Ascending aorta (tissue), 2 donors: ENCODE data around the gene TMEM132D. TPM values are rescaled to one million over a fixed set of nuclear protein-coding genes. Genes with fewer than 3 reads are reported as not detected.

Source experiments
- DNase-seq, 2 donors: peaks; one replicate each; pipeline ENCODE4 v3.0.0-alpha.2; 2019; ENCODE audit warnings: low spot score in 2 of 2
- H3K27ac ChIP-seq, 2 donors: fragments of 200-600 bp; sonication (generic); one replicate each; pipeline ENCODE4 v1.5.1; 2016 to 2017; ENCODE audit warnings: mild to moderate bottlenecking in 1 of 2
- H3K27me3 ChIP-seq: fragments of 200-600 bp; sonication (generic); one replicate; pipeline ENCODE4 v1.5.1; 2017
- H3K36me3 ChIP-seq, 2 donors: fragments of 200-600 bp; sonication (generic); one replicate each; pipeline ENCODE4 v1.5.1; 2016
- H3K4me1 ChIP-seq, 2 donors: fragments of 200-600 bp; sonication (generic); one replicate each; pipeline ENCODE4 v1.5.1; 2016 to 2017; ENCODE audit warnings: mild to moderate bottlenecking in 1 of 2
- H3K4me3 ChIP-seq, 2 donors: fragments of 200-600 bp; sonication (generic); one replicate each; pipeline ENCODE4 v1.5.1; 2016 to 2017; ENCODE audit warnings: mild to moderate bottlenecking in 1 of 2
- H3K9me3 ChIP-seq, 2 donors: fragments of 200-600 bp; sonication (generic); one replicate each; pipeline ENCODE4 v1.5.1; 2016
- intact Hi-C: fragments of 100-400 bp; cut with DNase I; formaldehyde crosslinking; loops from one replicate; pipeline ENCODE4 v1.15.1; 2023
- total RNA-seq: library from RNA; depleted of rRNA; stranded (reverse); fragments of >200 nt; gene quantifications from one replicate; pipeline ENCODE4 v1.1.0, GENCODE V29; 2016
- TF ChIP-seq, protein P1 (sequence below), 3 experiments: fragments of 200-600 bp in 2 of 3; fragments of 450-650 bp in 1 of 3; sonication (generic) in 2 of 3; IDR thresholded peaks; one replicate each; pipeline ENCODE4 v1.5.1; 2016 to 2019; ENCODE audit warnings: antibody characterized with exemption in 3 of 3, mild to moderate bottlenecking in 1 of 3, moderate library complexity in 1 of 3

The TMEM132D gene
- total RNA-seq, 1 donor from 2014 or later: not detected

GRCh38 chr12:129570796-129571400 lies 332.9 kb downstream of the TMEM132D start:
- intact Hi-C loops: no loop called here
- H3K27ac ChIP-seq: no peak overlapping the region
- no peaks in the 10 kb centered on the region for H3K9me3 ChIP-seq
- no peaks in the 10 kb centered on the region for H3K27me3 ChIP-seq
- DNase-seq: no peak
- H3K4me3 ChIP-seq: no peak overlapping the region
- no peaks in the 10 kb centered on the region for H3K36me3 ChIP-seq
- TF ChIP-seq, protein P1, sequence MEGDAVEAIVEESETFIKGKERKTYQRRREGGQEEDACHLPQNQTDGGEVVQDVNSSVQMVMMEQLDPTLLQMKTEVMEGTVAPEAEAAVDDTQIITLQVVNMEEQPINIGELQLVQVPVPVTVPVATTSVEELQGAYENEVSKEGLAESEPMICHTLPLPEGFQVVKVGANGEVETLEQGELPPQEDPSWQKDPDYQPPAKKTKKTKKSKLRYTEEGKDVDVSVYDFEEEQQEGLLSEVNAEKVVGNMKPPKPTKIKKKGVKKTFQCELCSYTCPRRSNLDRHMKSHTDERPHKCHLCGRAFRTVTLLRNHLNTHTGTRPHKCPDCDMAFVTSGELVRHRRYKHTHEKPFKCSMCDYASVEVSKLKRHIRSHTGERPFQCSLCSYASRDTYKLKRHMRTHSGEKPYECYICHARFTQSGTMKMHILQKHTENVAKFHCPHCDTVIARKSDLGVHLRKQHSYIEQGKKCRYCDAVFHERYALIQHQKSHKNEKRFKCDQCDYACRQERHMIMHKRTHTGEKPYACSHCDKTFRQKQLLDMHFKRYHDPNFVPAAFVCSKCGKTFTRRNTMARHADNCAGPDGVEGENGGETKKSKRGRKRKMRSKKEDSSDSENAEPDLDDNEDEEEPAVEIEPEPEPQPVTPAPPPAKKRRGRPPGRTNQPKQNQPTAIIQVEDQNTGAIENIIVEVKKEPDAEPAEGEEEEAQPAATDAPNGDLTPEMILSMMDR (IDR thresholded peaks at IDR 0.05): no peak
- no peaks in the 10 kb centered on the region for H3K4me1 ChIP-seq

GRCh38 chr12:129566800-129567199 lies 337.0 kb downstream of the TMEM132D start:
- Histone ChIP-seq H3K9me3 (no peaks in the 10 kb centered on the region), H3K36me3 (no peaks in the 10 kb centered on the region), H3K27ac (no peak overlapping the region), H3K4me3 (no peak overlapping the region), H3K27me3 (no peaks in the 10 kb centered on the region), H3K4me1 (no peaks in the 10 kb centered on the region)
- intact Hi-C loops: no loop called here
- no peak for DNase-seq
- TF ChIP-seq, protein P1 (IDR thresholded peaks at IDR 0.05): no peak

GRCh38 chr12:129564768-129565167 lies 339.1 kb downstream of the TMEM132D start:
- no peaks in the 10 kb centered on the region for H3K36me3 ChIP-seq
- intact Hi-C loops: no loop called here
- no peak for DNase-seq
- H3K4me3 ChIP-seq: no peak overlapping the region
- no peak overlapping the region for H3K27ac ChIP-seq
- TF ChIP-seq, protein P1 (IDR thresholded peaks at IDR 0.05): no peak
- H3K4me1 ChIP-seq: no peaks in the 10 kb centered on the region
- no peaks in the 10 kb centered on the region for H3K27me3 ChIP-seq
- no peaks in the 10 kb centered on the region for H3K9me3 ChIP-seq

DNA sequence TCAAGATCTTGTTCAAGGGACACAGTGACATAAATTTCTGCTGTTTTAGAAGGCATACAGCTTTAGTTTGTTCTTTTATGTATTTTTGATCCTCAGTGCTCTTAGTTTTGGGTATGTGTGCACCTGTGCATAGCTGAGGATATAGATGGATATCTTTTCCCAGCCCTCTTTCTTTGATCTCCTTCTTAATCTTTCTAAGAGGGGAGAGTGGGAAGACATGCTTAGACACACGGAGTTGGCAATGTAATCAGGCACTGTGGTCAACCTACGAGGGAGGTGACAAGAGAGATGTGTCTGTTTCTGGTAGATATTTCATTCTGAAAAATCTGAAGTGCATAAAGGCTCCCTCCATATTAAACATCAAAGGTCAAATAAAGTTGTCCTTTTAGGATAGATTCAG lies 340.6 kb downstream of the TMEM132D start:
- no peak overlapping the region for H3K27ac ChIP-seq
- H3K36me3 ChIP-seq: no peaks in the 10 kb centered on the region
- no peaks in the 10 kb centered on the region for H3K9me3 ChIP-seq
- intact Hi-C loops: no loop called here
- H3K4me1 ChIP-seq: no peaks in the 10 kb centered on the region
- no peak overlapping the region for H3K4me3 ChIP-seq
- no peaks in the 10 kb centered on the region for H3K27me3 ChIP-seq
- DNase-seq: no peak
- TF ChIP-seq, protein P1 (IDR thresholded peaks at IDR 0.05): no peak

DNA sequence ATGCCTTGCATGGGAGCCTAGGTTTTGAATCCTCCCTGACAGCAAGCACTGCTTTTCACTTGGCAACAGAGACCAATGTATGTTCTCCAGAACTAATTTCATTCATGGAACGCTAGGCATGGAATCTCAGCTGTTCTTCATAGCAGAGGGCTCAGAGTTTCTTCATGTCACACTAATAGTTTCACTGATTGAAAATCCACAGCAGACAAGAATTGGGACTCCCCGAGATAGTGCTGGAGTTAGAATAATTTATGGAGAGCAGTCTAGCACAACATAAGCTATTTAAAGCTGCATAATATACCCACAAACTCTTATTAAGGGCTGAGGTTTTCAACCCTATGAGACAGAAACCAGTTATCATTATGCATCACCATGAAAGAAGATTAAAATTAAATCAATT lies 342.5 kb downstream of the TMEM132D start:
- Histone ChIP-seq H3K27me3 (no peaks in the 10 kb centered on the region), H3K4me3 (no peak overlapping the region), H3K4me1 (no peaks in the 10 kb centered on the region), H3K36me3 (no peaks in the 10 kb centered on the region), H3K27ac (no peak overlapping the region), H3K9me3 (no peaks in the 10 kb centered on the region)
- TF ChIP-seq, protein P1 (IDR thresholded peaks at IDR 0.05): no peak
- DNase-seq: no peak
- intact Hi-C loops: no loop called here

DNA sequence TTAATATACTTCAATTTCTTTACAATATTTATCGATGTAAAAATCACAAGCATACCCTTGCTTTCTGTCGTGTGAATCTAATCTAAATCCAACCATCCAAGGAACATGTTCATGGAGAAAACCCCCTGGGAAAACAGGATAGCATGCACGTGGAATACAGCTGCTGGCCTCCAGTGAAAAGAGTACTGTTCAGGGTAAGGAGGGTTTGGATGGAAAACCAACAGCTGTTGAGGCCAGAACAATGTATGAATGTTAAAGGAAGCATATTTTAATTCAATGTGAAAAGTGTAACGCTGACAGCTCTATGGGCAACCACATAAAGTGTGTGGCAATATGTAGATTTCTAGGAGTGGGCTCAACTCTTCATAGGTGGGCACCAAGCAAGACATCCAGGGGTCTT lies 344.0 kb downstream of the TMEM132D start:
- no peaks in the 10 kb centered on the region for H3K9me3 ChIP-seq
- TF ChIP-seq, protein P1 (IDR thresholded peaks at IDR 0.05): no peak
- H3K4me3 ChIP-seq: no peak overlapping the region
- no peak for DNase-seq
- intact Hi-C loops: no loop called here
- no peaks in the 10 kb centered on the region for H3K27me3 ChIP-seq
- H3K27ac ChIP-seq: no peak overlapping the region
- no peaks in the 10 kb centered on the region for H3K4me1 ChIP-seq
- no peaks in the 10 kb centered on the region for H3K36me3 ChIP-seq
